ENCODE data around the gene P2RX2. TPM values are rescaled to one million over a fixed set of nuclear protein-coding genes. Genes with fewer than 3 reads are reported as not detected.

P2RX2 gene
- total and polyA plus RNA-seq, 8 donors = 0.08 to 12.0 (median 0.37) TPM; not detected in 3

GRCh38 chr12:132591107-132591935 lies 27.3 kb upstream of the P2RX2 start:
- no peaks in the 10 kb centered on the region for H3K36me3 ChIP-seq
- no peak overlapping the region for H3K4me3 ChIP-seq
- intact Hi-C loops (cut with DNase I) = no loop called here
- no peaks in the 10 kb centered on the region for H3K27me3 ChIP-seq
- FAIRE-seq = no peak
- 88 to 91% methylated on average over 45 of the region's 45 CpGs for WGBS, 2 donors
- DNase-seq = peak in 1 of 6 donors; percentile 47
- ATAC-seq = no peak
- H3K27ac ChIP-seq = no peak overlapping the region
- H3K4me1 ChIP-seq = no peaks in the 10 kb centered on the region
- no peak for TF ChIP-seq CTCF (IDR thresholded peaks at IDR 0.05)
- no peaks in the 10 kb centered on the region for H3K9me3 ChIP-seq

GRCh38 chr12:132592282-132592970 lies 26.1 kb upstream of the P2RX2 start:
- FAIRE-seq (no peak), DNase-seq (peak in 2 of 6 donors; percentile 38 to 56), ATAC-seq (no peak)
- Histone ChIP-seq H3K36me3 (no peaks in the 10 kb centered on the region), H3K4me1 (no peaks in the 10 kb centered on the region), H3K4me3 (no peak overlapping the region), H3K9me3 (no peaks in the 10 kb centered on the region), H3K27me3 (no peaks in the 10 kb centered on the region), H3K27ac (no peak overlapping the region)
- no peak for TF ChIP-seq CTCF (IDR thresholded peaks at IDR 0.05)
- 76 to 85% methylated on average over 35 to 38 of the region's 38 CpGs for WGBS, 2 donors
- intact Hi-C loops (cut with DNase I) = no loop called here

- no peak for FAIRE-seq
These were observed 25.5 kb upstream of the P2RX2 start for GRCh38 chr12:132593071-132593470.

GRCh38 chr12:132593521-132593920 lies 25.1 kb upstream of the P2RX2 start:
- intact Hi-C loops (cut with DNase I) = no loop called here
- WGBS, 2 donors = 60 to 70% methylated on average over 18 of the region's 18 CpGs
- DNase-seq = peak in 2 of 6 donors; percentile 29 to 54
- peak in 1 of 4 donors; percentile 5 for ATAC-seq
- Histone ChIP-seq H3K9me3 (no peaks in the 10 kb centered on the region), H3K36me3 (no peaks in the 10 kb centered on the region), H3K4me3 (no peak overlapping the region), H3K4me1 (no peaks in the 10 kb centered on the region), H3K27ac (peak overlapping the region in 1 of 4 donors; percentile 8), H3K27me3 (no peaks in the 10 kb centered on the region)
- no peak for FAIRE-seq
- TF ChIP-seq CTCF (IDR thresholded peaks at IDR 0.05) = no peak

More at GRCh38 chr12:132593071-132593470, 25.5 kb upstream of the P2RX2 start:
- H3K4me3 ChIP-seq = no peak overlapping the region
- no peak overlapping the region for H3K27ac ChIP-seq
- H3K27me3 ChIP-seq = no peaks in the 10 kb centered on the region
- intact Hi-C loops (cut with DNase I) = no loop called here
- H3K9me3 ChIP-seq = no peaks in the 10 kb centered on the region
- H3K36me3 ChIP-seq = no peaks in the 10 kb centered on the region
- WGBS, 2 donors = 66 to 80% methylated on average over 21 of the region's 21 CpGs
- ATAC-seq = no peak
- H3K4me1 ChIP-seq = no peaks in the 10 kb centered on the region
- TF ChIP-seq CTCF (IDR thresholded peaks at IDR 0.05) = no peak
- DNase-seq = peak in 1 of 6 donors; percentile 41
